HG02870 (cell line): ENCODE results near the gene FZD10.

Source experiments
- ATAC-seq: cut with Tn5 transposase; IDR thresholded peaks from one replicate; pipeline ENCODE4 v1.9.1; 2021; ENCODE audit warnings: mild to moderate bottlenecking, moderate library complexity; ENCODE audit not compliant: unreplicated experiment

FZD10 gene

DNA sequence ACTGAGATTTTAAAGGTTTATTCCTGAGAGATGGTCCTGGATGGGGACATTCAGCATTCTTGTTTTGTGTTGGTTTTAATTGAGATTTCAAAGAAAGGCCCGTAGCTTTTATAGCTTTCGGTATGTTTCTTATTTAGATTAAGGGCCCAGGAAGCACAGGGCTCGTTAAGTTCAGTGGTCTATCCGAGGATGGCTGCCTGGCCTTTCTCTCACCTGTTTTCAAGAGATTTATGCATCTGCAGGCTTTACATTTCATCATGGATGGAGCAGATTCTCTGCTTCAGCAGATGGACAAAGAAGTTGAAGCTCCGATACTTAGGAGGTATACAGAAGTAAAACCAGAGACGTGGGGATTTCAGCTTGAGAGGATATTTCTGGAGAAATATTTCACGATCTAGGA is 16.0 kb downstream of the FZD10 start:
- no peak for ATAC-seq

DNA sequence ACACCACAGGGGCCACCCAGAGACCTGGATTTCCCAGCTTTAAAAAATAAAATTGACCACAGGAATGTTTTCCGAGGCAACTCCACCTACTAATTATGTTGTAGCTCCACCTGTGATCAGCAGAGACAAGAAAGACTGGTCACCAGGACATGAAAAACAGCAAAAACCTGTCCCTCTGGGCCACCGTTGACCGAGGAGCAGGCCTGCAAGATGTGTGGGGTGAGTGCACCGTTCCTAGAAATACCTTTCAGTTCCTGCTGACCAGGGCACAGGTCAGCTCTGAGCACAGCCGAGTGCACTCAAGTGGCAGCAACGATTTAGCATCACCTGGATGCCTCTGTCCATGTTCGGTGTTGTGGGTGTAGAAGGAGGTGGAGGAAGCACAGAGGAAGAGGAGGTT is 16.9 kb downstream of the FZD10 start:
- no peak for ATAC-seq

DNA sequence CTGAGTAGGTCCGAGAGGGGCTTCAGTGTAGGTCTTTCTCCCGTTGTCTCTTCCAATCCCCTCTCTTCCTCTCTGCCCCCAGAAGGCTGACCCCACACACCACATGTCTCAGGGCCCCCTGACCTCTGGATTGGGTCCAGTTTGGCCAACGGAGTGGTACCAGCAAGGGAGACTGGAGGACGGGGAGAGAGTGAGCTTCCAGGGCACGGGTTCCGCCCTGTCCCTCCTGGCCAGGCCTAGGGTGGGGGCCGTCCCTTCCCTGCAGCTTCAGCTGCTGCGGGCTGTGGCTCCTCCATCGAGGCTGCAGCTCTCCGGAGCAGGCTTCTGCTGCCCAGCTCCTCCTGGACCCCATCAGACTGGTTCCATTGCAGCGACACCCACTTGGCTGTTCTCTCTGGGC is 17.4 kb downstream of the FZD10 start:
- no peak for ATAC-seq

DNA sequence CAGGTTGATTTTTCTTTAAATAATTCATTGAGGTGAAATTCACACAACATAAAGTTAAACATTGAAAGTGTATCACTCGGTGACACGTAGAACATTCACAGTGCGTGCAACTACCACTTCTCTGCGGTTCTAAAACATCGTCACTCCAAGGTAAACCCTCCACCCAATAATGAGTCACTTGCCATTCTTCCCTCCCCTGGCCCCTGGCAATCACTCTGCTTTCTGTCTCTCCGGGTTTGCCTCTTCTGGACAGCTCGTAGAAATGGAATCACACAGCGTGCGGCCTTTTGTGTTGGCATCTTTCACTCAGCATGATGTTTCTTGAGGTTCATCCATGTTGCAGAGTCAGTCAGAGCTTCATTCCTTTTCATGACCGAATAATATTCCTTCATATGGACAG is 18.9 kb downstream of the FZD10 start:
- ATAC-seq, result no peak

DNA sequence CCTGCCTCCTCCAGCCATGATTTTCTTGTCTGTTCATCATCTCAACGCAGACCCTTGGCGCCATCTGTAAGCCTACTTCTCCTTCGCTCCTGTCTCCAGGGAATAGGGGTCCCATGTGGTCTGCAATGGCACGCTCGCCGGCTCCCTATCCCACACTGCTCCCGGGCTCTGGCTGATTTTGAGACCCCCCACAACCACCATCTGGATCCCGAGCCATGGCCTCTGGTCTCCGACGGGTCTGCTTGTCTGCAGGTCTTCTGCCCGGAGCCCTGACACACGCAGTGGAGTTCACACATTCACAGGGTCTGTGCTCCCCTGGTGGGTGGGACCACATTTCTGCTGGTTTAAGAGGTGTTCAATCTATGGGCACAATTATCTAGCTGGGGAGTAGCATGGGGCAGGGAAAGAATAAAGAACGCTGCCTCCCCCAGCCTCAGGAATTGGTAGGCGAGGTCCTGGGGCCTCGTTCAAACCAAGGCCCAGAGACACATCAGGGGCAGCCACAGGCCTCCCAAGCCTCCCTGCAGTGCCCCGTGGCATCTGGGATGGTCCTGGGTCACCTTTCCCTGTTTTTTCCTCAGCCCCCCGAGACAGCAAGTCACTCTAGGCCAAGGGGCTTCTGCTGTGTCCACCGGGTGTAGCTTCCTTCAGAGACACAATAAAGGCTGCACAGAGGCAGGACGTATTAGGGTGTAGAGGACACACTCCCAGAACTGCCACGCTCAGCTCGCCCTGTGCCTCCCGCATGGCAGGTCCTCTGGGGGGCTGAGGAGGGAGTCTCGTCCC is 21.5 kb downstream of the FZD10 start:
- no peak for ATAC-seq

DNA sequence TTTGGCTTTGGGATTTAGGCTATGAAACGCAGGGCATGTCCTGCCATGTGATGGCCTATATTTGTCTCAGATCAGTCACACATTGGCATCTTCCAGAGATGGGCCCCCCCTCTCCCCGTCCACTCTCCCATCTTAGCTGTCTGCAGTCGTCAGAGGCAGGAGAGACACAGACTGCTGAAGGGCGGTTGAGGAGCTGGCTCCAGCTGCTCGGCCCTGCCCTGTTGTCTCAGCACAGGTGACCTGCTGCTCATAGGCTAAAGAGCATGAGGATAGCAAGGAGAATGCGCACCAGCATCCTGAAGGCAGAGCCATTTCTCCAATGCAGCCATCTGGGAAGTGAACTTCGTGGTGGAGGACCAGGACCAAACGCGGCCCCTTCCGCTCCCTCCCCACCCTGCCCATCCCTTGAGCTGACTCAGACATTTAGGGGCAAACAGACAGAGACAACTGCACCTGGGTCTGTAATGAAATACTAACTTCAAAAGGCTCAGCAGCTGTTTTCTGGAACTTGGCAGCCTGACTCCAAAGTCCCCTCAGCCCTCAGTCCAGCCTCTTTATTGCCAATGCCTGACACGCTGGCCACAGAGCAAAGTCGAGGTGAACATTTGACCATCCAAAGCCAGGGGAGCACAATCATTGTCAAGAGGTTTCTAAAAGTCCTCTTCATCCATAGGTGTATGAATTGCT is 22.3 kb downstream of the FZD10 start:
- no peak for ATAC-seq

DNA sequence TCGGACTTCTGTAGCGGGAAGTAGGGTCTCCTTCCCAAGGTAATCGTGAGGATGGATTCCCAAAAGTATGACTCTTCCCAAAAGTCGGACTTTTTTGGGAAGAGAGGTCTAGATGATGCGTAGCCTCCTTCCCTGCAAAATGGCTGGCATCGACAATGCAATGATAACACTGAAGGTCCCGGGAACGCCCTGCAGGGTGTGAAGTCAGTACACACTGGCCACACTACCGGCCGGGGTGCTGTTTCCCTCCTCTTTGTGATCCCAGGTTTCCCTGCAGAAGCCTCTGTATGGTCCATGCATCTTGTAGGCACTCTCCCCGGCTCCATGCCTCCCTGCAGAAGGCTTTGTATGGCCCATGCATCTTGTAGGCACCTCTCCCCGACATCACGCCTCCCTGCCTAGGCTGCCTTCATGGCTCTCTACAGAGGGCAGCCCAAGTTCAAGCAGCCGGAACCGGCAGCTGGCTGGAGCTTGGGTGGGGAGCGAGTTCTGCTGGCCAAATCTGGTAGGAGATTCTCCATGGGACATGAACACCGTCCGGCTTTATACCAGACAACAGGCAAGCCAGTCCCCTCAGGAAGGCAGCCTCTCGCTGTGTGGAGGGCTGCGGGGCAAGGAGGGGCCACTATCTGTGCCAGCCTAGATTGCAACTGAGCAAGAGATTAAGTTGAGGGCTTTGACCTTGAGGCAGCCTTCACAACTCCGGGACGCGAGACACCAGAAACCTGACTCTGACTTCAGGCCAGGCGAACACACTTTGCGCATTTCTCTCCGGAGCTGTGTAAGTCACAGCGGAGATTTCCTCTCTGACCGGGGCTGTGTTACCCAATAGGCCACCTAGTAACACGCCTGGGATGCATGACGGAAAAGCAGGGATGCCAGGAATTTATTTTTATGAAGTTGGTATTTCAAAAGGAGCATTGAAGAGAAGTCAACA is 23.5 kb downstream of the FZD10 start:
- no peak for ATAC-seq

DNA sequence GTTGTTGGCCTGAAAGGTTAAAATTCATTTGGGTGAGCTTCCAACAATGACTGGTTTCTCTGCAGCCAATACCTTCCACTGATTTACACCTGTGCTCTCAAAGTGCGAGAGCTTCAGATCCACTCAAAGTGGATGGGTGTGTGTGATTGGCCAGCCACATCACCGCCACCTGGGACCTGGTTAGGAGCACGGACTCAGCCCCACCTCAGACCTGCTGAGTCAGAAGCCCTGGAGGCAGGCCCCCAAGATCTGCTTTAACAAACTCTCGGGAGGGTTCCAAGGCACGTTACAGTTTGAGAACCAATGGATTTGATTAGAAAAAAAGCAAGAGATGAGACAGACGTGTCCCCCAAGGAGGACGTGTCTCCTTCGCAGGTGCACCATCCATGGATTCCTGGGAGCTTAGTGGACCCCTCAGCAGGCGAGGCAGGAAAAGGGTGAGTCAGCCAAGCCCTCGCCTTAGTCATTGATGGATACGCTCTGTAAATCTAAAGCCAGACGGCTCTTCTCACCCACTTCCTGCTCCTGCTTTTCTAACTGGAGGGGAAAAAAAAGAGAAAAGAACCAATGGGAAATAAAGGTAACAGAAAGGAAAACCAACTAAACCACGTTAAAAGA is 24.5 kb downstream of the FZD10 start:
- ATAC-seq, result no peak

DNA sequence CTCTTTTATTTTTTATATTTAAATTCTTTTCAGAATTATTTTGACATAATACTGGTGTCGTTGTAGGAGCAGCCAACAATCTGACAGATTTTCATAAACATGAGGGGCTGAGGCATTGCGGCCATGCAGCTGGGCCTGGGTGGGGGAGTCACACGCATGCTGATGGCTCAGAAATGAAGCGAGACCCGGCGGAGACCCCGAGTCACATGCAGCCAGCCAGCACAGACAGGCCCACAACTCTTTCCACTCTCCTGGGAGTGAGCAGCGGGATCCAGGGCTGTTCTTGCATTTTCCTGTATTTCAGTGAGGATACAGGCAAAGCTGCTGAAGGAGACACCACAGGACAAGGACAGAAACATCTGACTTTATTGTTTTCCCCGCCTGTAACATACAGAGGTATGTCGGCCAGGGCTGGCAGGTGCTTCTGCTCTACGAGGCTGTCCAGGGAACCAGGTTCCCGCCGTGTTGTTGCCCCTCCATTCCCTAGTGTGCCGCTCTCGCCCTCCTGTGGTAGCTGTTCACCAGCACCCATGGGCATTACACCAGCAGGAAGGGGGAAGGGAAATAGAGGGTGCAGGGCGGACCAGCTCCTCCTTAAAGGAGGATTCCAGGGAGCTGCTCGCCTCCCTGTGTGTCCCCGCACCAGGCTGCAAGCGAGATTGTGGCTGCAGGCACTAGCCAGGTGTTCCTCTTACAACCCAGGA is 30.5 kb downstream of the FZD10 start:
- no peak for ATAC-seq

DNA sequence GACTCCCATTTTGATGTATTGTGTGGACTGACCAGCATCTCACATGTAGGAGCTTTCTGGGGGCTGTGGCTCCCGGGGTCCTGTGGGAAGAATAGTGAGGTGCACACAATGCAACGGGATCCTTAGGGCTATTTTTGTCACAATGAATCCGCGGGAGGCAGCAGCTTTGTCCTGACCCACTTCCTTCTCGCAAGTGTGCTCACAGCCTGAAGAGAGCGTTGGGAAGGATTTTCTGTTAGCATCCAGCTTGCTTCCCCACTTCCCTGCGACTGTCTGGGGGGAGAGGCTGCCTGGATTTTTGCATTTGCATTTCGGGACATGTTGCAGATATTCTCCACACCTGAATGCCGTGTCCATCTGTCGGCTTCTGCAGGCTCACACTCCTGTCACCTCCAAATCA is 31.9 kb downstream of the FZD10 start:
- ATAC-seq, result no peak

DNA sequence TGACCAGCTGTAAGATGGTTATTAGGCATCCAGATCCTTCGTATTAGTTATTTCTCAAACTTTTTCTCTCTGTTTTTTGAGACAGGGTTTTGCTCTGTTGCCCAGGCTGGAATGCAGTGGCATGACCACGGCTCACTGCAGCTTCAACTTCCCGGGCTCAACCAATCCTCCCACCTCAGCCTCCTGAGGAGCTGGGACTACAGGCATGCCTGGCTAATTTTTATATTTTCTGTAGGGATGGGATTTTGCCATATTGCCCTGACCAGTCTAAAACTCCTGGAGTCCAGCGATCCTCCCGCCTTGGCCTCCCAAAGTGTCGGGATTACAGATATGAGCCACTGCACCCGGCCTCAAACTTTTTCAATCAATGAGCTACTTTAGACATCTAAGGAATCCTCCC is 33.1 kb downstream of the FZD10 start:
- ATAC-seq, result no peak

DNA sequence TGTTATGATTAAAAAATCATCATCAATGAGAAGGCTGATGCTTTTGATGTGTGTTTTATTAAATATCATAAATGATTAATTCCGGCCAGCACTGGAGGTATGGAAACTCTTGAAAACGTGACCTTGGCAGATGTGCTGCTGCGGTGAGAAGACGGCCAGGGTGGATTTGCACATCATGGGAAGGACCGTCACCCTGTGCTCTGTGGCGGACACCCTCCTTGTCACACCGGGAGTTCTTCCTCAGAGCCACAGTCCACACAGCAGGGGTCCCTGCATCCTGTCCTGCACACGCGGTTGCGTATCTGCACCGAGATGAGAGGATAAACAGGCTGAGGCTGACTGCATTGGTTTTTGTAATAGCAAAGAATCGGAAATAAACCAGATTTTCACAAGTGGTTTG is 33.5 kb downstream of the FZD10 start:
- ATAC-seq, result no peak

DNA sequence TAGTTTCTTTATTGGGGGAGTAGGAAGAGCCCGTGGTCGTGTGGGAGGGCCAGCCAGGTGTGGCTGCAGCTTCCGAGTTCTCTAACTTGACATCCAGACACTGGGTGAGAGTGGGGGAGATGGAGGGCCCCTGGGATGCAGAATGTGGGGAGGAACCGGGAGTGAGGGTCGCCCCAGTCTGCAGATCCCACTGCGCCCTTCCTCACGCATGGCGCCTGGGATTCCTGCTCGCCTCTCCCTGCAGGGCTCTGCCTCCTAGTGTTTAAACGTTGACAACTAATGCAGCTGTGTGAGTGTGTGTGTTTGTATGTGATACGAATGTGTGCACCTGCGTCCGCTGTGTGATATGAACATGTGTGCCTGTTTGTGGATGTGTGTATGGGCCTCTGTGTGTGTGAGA is 34.6 kb downstream of the FZD10 start:
- no peak for ATAC-seq

DNA sequence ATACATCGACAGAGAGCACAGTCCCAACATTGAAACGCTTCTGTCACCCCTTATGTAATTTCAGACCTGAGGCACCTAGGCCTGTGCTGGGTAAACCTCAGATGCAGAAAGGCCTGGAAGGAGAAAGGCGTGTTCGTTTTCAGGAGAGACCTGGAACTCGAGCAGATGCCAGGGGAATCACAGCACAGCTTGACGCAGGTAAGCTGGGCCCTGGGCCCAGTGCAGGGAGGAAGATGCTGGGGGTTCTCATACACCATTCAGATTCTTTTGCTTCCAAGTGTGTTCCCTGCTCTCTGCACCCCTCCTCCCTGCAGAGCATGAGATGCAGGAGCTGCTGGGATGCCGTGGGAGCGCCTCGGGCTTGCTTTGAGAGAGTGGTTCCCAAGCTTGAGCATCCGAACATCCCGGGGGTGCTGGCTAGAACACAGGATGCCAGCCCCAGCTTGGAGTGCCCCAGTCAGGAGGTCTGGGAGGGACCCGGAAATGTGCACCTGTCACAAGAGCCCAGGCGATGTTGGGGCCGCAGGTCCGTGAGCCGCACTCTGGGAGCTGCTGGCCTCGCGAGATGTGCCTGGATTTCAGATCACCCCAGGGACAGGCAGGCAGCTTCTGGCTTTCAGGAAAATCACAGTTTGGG is 35.9 kb downstream of the FZD10 start:
- ATAC-seq, result no peak

DNA sequence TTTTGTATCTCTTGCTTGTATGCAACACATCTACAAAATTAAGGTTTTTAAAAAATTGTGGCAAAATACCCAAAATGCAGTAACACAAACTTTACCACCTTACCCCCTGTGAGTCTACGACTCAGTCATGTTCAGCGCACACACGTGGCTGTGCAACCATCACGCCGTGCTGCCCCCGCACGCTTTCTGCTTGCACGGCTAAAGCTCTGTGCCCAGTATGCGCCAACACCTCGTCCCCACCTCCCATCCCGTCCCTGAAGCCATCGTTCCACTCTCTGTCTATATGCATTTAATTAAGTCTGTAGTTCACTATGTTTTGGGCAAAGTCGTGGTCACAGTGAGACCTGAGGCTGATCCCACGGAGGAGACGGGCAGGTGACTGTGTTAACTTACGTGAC is 36.4 kb downstream of the FZD10 start:
- no peak for ATAC-seq

DNA sequence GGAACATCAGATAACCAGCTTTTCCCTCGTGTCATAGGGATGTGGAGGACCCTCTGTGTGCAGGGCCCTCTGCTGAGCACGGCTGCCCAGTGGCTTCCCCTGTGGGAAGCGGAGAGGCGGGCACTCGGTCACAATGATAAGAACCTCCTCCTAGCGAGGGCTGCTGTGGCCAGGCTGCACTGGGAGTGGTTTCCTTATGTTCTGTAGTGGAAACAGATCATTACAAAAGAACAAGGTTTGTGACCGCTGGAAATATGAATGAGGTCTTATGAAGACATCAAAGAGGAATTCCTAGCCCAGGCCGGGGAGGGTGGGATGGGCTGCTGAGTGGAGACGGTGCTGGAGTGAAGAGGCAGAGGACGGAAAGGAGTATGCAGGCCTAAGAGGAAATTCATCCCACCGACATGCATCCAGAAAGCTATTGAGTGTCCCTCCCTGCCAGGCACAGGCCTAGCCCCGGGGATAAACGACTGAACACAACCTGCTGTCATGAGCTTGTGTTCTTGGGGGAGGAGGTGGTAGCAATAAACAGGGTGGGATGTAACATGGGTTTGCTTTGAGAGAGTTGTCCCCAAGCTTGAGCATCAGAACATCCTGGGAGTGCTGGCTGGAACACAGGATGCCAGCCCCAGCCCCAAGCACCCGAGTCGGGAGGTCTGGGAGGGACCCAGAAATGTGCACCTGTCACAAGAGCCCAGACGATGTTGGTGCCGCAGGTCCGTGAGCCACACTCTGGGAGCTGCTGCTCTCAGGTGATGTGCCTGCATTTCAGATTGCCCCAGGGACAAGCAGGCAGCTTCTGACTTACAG is 37.5 kb downstream of the FZD10 start:
- no peak for ATAC-seq

DNA sequence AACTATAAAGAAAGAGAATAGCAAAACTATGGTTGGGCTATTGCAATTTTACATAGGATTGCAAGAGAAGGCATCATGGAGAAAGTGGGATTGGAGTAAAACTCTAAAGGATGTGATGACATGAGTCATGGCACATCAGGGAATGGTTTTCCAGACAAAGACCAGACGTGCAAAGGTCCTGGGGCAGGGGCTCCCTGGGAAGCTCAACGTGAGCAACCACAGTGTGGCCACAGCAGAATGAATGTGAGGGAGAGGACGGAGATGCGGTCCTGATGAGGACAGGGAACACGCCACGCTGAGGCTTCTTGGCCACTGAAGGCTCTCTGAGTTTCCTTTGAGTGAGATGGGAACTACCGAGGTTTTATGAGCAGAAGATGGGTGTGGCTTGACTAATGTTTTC is 38.2 kb downstream of the FZD10 start:
- no peak for ATAC-seq

DNA sequence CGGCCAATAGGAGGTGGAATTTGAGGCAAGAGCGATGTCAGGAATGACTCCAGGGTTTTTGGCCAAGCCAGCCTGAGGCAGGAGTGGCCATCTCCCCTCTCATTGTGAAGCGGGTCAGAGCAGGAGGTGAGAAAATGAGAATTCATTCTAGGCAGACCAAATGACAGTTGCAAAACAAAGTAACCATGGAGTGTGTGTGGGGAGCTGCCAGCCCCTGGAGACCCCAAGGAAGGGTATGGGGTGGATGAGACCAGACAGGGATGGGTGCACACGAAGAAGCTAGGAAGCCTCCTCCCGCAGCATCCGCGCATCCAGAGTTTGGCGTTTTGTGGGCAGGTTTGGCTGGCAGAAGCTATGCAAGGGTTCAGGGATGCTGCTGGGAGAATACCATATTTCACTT is 38.8 kb downstream of the FZD10 start:
- no peak for ATAC-seq

DNA sequence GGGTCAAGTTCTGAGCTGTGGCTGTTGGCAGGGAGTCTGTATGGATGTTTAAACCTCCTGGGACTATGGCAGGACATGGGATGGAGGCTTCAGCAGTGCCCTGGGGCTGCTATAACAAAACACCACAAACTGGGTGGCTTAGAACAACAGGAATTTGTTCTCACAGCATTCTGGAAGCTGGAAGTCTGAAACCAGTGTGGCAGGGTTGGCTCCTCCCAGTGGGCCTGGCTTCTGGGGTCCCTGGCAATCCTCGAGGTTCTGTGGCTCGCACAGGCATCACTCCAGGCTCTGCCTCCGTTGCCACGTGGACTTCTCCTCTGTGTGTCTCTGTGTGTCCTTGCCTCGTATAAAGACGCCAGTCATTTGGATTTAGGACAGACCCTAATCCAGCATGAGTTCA is 39.9 kb downstream of the FZD10 start:
- no peak for ATAC-seq
